Measurements from ENCODE around the gene PRR36. TPM values are rescaled to one million over a fixed set of nuclear protein-coding genes. Genes with fewer than 3 reads are reported as not detected.

Gene PRR36
- total RNA-seq, 1 donor from 2014 or later = not detected

DNA sequence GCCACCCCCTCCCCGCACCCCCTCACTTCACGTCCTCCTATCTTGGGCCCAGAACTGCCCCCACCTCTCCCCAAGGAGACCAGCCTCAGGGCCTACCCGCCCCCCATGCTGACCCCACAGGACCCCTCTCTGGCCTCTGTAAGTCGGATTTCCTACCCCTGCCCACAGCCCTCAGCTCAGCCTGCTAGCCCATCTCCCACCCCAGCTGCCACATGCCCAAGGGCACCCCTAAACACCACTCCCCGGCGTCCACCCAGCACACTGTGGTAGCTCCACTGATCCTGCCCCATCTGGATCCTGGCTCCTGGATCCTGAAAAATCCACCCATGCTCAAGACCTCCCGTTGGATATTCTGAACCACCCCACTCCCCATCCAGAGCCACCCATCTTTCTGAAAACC lies 43.4 kb downstream of the PRR36 start:
- no peak for TF ChIP-seq CTCF (IDR thresholded peaks at IDR 0.05)
- no peak for TF ChIP-seq POLR2AphosphoS5 (IDR thresholded peaks at IDR 0.05; ENCODE audit: insufficient read depth in 1 of 2, low read depth in 1 of 2)
- TF ChIP-seq POLR2A (IDR thresholded peaks at IDR 0.05) = no peak
- Histone ChIP-seq H3K36me3 (no peaks in the 10 kb centered on the region), H3K9me3 (no peaks in the 10 kb centered on the region), H3K4me1 (peaks cover 40% of the 10 kb centered on the region), H3K4me3 (peak overlapping the region; percentile 84 to 90), H3K27me3 (no peaks in the 10 kb centered on the region), H3K27ac (peak overlapping the region; percentile 44)
- DNase-seq (ENCODE audit: extremely low spot score in 2 of 2) = no peak
- intact Hi-C loops (cut with DNase I) = no loop called here

DNA sequence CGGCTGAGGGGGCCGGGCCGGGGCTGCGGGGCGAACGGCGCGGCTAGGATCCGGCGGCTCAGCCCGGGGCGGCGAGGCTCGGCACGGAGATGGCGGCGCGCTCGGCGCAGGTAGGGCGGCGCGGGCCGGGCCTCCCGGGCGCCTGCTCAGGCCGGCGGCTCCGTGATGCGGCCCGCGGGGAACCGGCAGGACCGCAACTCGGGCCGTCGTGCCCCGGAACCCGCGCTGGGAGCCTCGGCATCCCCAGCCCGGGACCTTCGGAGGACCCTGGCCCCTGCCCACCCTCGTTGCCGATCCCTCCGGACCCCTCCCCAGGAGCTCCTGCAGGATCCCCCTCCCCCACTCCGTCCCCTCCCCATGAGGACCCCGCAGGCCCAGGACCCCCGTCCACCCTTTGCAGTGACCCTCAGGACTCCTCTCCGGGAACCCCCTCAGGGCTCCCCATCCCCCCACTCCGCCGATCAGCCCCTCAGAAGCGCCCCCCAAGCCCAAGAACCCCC lies 43.9 kb downstream of the PRR36 start:
- no peaks in the 10 kb centered on the region for H3K9me3 ChIP-seq
- H3K4me3 ChIP-seq = peak overlapping the region; percentile 84 to 90
- no peak for DNase-seq (ENCODE audit: extremely low spot score in 2 of 2)
- no peaks in the 10 kb centered on the region for H3K27me3 ChIP-seq
- peaks cover 40% of the 10 kb centered on the region for H3K4me1 ChIP-seq
- no peaks in the 10 kb centered on the region for H3K36me3 ChIP-seq
- no peak for TF ChIP-seq CTCF (IDR thresholded peaks at IDR 0.05)
- no peak for TF ChIP-seq POLR2A (IDR thresholded peaks at IDR 0.05)
- no peak for TF ChIP-seq POLR2AphosphoS5 (IDR thresholded peaks at IDR 0.05; ENCODE audit: insufficient read depth in 1 of 2, low read depth in 1 of 2)
- intact Hi-C loops (cut with DNase I) = no loop called here
- peak overlapping the region; percentile 44 for H3K27ac ChIP-seq

GRCh38 chr19:7829561-7830271 lies 44.5 kb downstream of the PRR36 start, which contains the start of gene EVI5L:
EVI5L (plus strand) TSS chr19:7830218; CDS start chr19:7846543, 16,325 bp downstream.
- Histone ChIP-seq H3K4me3 (peak within 1 kb of the TSS; percentile 84 to 90), H3K27me3 (no peaks in the 10 kb centered on the region), H3K36me3 (no peaks in the 10 kb centered on the region), H3K9me3 (no peaks in the 10 kb centered on the region), H3K27ac (peak within 1 kb of the TSS; percentile 44), H3K4me1 (peaks cover 40% of the 10 kb centered on the region)
- intact Hi-C loops (cut with DNase I) = no loop called here
- TF ChIP-seq POLR2AphosphoS5 (IDR thresholded peaks at IDR 0.05; ENCODE audit: insufficient read depth in 1 of 2, low read depth in 1 of 2) (peak; percentile 82 to 90), CTCF (IDR thresholded peaks at IDR 0.05) (no peak)
- peak in 1 of 2 donors; percentile 100 for DNase-seq (ENCODE audit: extremely low spot score in 2 of 2)

- intact Hi-C loops (cut with DNase I) = no loop called here
- Histone ChIP-seq H3K27ac (no peak overlapping the region), H3K36me3 (no peaks in the 10 kb centered on the region), H3K9me3 (no peaks in the 10 kb centered on the region), H3K4me1 (peaks cover 38% of the 10 kb centered on the region), H3K4me3 (peak overlapping the region; percentile 84 to 90), H3K27me3 (no peaks in the 10 kb centered on the region)
- no peak for DNase-seq (ENCODE audit: extremely low spot score in 2 of 2)
- TF ChIP-seq POLR2A (IDR thresholded peaks at IDR 0.05) = no peak
- no peak for TF ChIP-seq CTCF (IDR thresholded peaks at IDR 0.05)
- no peak for TF ChIP-seq POLR2AphosphoS5 (IDR thresholded peaks at IDR 0.05; ENCODE audit: insufficient read depth in 1 of 2, low read depth in 1 of 2)
Measured at GRCh38 chr19:7829166-7829520, 45.0 kb downstream of the PRR36 start.

DNA sequence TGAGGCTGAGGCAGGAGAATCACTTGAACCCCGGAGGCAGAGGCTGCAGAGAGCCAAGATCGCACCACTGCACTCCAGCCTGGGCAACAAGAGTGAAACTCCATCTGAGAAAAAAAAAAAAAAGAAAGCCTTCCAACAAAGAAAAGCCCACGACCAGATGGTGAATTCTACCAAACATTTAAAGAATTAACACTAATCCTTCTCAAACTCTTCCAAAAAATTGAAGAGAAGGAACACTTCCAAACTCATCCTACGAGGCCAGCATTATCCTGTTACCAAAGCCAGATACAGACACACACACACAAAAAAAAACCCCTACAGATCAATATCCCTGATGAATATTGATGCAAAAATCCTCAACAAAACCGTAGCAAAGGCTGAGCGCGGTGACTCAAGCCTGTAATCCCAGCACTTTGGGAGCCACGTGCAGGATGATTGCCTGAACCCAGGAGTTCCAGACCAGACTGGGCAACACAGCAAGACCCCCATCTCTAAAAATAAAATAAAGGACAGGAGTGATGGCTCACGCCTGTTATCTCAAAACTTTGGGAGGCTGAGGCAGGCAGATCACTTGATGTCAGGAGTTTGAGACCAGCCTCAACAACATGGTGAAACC lies 50.4 kb downstream of the PRR36 start:
- no peak for DNase-seq (ENCODE audit: extremely low spot score in 2 of 2)
- TF ChIP-seq CTCF (IDR thresholded peaks at IDR 0.05) (no peak), POLR2A (IDR thresholded peaks at IDR 0.05) (no peak), POLR2AphosphoS5 (IDR thresholded peaks at IDR 0.05; ENCODE audit: insufficient read depth in 1 of 2, low read depth in 1 of 2) (no peak)
- Histone ChIP-seq H3K4me3 (no peak overlapping the region), H3K27me3 (no peaks in the 10 kb centered on the region), H3K36me3 (no peaks in the 10 kb centered on the region), H3K9me3 (no peaks in the 10 kb centered on the region), H3K27ac (no peak overlapping the region), H3K4me1 (peaks cover 2% of the 10 kb centered on the region)
- intact Hi-C loops (cut with DNase I) = no loop called here

Measured in vagina (tissue), 2 donors.